Midbrain (tissue), 1 donor: ENCODE measurements around the gene CARMIL3.
"Not testable (repeated sequence)": the region's sequence is repeated elsewhere in the genome, so short reads cannot be mapped to it uniquely, and the experiment has no call there.

Experiments used
- DNase-seq: peaks from one replicate; lab custom pipeline; 2025; lab: John Stamatoyannopoulos, UW

CARMIL3 gene

DNA sequence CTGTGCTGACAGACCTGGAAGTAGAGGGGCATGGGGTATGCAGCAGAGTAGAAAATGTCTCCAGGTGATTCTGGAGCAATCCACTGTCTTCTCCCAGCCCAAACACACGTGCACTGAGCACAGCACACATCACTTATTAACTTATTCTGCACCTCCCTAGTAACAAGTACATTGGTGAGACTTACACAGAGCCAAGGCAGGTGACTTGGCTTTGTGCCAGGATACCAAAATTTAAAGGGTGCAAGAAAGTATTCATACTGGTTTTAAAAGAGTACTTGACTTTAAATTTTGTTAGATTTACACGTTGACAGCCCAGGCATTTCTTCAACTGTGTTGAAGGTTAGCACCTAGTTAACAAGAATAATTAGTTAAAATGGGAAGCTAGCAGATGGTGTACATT, 11.1 kb upstream of the CARMIL3 start:
- no peak for DNase-seq

DNA sequence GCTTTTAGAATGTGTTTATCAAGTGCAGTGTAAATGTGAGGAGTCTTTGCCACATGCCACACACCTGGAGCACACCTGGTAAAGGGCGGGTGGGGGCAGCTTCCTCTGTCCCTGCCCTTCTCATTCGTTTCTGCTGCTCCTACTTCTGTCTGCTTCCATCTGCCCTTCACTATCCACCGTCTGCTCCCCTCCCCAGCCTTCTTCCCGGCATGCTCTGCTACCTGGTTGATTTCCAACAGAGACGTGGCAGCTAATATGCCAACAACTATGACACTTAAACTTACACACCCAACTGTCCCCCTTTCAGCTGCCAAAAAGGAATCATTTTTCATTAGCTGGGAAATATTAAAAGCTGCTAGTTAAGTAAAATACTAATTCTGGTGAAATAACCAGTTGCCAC, 9.1 kb upstream of the CARMIL3 start:
- no peak for DNase-seq

- not testable (repeated sequence) for DNase-seq
Measured at GRCh38 chr14:24049002-24049401, 2.8 kb upstream of the CARMIL3 start.

DNA sequence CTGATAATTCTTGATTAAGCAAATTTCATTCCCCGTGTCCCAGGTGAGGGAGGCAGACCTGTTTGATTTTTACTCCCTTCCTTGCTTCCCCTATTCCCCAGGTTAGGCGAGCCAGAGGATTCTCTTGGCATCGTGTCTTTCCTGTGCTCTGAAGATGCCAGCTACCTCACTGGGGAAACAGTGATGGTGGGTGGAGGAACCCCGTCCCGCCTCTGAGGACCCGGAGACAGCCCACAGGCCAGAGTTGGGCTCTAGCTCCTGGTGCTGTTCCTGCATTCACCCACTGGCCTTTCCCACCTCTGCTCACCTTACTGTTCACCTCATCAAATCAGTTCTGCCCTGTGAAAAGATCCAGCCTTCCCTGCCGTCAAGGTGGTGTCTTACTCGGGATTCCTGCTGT, 1.1 kb upstream of the CARMIL3 start:
- DNase-seq = not testable (repeated sequence)

DNA sequence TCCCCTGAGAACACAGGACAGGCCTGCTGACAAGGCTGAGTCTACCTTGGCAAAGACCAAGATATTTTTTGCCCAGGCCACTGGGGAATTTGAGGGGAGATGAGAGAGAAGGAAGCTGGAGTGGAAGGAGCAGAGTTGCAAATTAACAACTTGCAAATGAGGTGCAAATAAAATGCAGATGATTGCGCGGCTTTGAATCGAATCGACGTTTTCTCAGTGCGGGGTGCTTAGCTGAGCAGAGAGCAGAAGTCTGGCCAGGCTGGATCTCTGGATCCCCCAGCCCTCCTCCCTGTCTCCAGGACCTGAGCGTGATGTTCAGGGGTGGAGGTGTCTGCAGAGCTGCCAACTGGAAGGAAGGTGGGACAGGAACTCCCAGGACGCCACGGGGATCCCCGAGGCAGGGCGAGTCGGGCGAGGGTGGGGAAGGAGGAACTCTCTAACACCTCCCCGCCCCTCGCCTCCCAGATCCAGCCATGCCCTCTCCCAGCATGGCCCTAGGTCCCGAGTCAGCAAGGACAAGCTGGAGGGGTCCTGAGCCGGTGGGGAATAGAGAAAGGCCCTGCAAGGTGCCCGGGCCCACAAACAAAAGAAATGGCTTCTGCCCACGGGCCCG, 527 bp upstream of the CARMIL3 start:
- DNase-seq = no peak

DNA sequence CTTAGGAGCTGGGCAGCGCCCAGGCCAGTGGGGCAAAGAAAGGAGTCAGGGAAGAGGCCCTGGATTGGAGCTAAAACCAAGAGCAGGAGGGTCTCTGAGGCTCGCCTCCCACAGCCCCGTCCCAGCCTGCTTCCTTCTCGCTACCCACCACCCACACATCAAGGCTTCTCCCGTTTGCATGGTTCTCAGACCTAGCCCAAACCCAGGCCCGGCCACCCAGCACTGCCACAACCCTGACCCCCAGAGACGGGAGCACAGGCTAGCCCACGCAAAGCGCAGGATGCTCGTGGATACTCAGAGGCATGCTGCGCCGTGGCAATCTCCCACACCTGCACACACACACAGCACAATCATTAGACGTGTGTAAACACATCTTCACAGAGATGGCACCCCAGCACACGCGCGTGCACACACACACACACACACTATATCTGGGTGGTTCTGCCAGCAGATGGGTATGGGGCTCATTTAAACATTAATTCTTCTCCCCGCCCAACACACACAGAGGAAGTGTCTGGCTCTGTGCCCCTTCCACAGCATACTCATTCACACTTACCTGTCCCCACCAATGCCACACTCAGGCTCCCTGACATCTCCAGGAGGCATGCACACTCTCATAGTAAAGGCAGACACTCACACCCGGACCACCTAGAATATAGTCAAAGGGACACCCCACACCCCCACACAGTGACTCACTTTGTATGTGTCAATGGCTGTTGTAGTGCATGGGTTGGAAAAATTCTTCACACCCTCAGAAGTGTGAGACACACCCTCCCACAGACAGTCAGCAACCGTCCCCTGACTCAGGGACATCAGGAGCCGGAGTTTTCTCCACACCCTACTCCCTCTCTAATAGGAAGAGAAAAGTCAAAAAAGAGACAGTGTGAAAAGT, 1.1 kb downstream of the CARMIL3 start:
- DNase-seq = no peak

- no peak for DNase-seq
Measured at GRCh38 chr14:24053548-24054323, 1.9 kb downstream of the CARMIL3 start.

DNA sequence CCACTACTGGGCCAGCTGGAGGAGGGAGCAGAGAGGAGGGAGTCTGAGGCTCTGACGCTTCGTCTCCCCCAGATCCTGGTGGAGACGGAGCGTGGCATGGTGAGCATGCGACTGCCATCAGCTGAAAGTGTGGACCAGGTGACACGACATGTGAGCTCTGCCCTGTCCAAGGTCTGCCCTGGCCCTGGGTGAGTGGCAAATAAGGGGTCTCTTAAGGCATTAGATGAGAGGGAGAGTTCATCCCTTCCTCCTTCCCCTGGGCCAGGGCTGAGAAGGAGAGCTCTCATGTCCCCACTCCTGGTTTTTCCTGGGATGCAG, 2.5 kb downstream of the CARMIL3 start:
- no peak for DNase-seq

DNA sequence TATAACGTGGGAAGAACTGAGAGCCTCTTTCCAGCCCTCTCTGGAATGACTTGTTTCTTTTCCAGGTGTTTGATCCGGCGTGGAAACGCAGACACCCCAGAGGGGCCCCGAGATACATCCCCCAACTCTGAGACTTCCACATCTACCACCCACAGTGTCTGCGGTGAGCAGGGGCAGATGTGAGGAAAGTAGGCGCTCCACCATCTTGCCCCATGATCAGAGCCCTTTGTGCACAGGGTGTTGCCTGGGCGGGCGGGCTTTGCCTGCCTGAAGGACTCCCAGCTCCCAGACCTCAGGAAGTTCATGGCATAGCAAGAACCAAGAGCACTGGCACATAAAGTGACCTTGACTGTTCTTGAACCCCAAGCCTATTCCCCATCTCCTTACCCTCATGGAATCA, 2.8 kb downstream of the CARMIL3 start:
- no peak for DNase-seq

GRCh38 chr14:24055971-24056799, 4.4 kb downstream of the CARMIL3 start:
- DNase-seq = no peak

GRCh38 chr14:24056800-24057184, 5.0 kb downstream of the CARMIL3 start:
- DNase-seq = no peak

- no peak for DNase-seq
Measured at GRCh38 chr14:24057271-24057670, 5.5 kb downstream of the CARMIL3 start.

- DNase-seq = no peak
Measured at GRCh38 chr14:24057867-24058259, 6.1 kb downstream of the CARMIL3 start.

DNA sequence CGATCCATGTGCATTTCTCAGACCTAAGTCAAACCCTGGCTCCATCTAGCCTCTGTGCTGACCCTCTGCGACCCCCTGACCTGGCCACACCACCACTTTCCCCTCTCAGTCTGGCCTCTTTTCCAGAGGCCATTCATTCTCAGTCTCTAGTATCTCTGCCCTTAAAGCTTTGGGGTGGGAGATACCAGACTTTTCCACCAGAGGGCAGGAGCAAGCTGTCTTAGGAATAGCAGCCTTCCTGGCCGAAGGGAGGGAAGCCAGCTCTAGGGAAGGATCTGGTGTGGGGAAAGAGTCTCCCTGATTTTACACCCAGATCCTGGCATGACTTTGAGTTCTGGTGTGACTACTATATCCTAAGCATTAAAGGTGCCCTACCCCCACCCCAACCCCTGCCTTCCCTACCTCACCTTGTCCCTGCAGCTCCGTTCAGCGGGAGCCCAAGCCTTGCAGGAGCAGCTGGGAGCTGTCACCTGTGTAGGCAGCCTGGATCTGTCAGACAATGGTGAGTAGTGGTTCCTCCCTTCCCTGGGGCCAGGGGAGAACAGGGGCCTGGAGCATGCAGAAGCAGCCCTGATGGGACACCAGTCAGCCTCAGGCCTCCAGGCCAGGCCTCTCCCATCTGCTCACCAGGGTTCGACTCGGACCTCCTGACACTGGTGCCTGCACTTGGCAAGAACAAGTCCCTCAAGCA, 6.6 kb downstream of the CARMIL3 start:
- peak; percentile 88 for DNase-seq

DNA sequence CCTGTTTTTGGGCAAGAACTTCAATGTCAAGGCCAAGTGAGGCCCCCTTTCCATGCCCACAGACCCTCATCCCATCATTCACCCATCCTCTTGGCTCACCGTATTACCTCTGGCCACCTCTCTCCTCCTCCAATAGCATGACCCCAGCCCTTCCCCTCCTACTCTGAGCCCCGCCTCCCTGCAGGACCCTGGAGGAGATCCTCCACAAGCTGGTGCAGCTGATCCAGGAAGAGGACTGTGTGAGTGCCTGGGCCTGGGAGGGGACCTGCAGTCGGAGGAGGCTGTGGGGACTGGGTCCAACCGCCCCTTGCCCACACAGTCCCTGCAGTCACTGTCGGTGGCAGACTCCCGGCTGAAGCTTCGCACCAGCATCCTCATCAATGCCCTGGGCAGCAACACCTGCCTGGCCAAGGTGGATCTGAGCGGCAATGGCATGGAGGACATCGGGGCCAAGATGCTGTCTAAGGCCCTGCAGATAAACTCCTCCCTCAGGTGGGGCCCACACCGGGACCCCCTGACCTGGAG, 7.2 kb downstream of the CARMIL3 start:
- no peak for DNase-seq

- no peak for DNase-seq
Measured at GRCh38 chr14:24059841-24060388, 8.1 kb downstream of the CARMIL3 start.

GRCh38 chr14:24060443-24060842, 8.6 kb downstream of the CARMIL3 start:
- DNase-seq = no peak

DNA sequence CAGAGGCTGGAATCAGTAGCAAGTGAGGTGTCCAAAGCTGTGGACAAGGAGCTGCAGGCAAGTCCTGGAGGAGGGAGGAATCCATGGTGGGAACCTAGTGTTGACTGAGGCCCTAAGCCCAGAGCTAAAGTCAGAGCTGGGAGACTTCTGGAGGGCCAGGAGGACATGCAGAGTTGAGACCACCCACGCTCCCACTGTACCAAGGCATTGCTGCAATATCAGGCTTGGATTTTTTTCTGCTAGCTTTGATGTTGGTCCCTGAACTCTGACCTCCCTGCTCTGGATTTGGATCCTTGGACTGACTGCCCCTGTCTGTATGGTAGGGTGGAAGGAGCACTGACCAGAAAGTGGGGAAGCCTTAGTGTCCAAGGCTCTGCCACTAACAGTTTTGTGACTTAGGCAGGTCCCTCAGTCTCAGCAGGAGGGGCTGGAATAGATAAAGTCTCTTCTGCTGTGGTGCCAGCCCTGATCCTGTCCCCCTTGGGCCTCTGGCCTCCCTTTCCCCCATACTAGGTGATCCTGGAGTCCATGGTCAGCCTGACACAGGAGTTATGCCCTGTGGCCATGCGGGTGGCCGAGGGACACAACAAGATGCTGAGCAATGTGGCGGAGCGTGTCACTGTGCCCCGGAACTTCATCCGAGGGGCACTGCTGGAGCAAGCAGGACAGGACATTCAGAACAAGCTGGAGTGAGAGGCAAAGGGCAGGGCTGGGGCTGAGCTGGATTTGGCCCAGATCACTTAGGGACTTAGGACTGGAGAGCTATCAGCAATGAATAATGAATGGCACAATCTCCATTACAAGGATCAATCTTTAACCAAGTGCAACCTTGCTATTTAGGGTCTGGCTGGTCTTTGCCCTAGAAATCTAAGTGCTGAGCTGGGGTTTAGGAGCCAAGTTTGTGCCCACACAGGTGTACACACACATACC, 9.4 kb downstream of the CARMIL3 start:
- DNase-seq = no peak

DNA sequence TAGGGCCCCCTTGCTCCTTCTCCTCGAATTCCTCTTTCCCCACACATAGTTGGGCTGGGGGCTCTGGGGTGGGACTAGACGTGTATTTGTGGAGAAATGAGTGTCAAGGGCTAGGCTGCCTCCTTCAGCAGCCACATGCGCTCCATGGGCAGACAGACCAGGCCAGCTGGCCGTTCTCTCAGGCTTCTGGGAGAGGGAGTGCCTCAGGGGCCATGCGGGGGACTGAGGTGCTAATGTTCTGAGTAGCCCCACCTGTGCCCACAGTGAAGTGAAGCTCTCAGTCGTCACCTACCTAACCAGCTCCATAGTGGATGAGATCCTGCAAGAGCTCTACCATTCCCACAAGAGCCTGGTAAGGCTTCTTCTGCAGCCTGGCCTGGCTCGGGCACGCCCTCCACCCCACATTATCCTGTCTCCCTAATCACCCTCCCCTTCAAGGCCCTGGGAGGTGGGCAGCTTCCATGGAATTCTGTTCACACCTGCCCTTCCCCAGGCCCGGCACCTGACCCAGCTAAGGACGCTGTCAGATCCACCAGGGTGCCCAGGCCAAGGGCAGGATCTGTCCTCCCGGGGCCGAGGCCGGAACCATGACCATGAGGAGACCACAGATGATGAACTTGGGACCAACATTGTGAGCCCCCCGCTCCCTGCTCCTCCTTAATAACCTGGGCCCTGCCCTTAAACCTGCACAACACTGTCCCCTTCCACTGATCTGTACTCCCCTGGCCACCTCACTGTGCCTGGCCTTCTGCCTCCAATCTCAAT, 10.6 kb downstream of the CARMIL3 start:
- no peak for DNase-seq
